ENCODE measurements around the gene PIK3C2G.

- no peak for TF ChIP-seq CTCF (IDR thresholded peaks at IDR 0.05)
- TF ChIP-seq POLR2A (IDR thresholded peaks at IDR 0.05) = no peak
Observed at GRCh38 chr12:18651525-18651924, 390.2 kb downstream of the PIK3C2G start.
